K562 (cell line): Measurements from ENCODE around the gene FOXF2. TPM values are rescaled to one million over a fixed set of nuclear protein-coding genes. Genes with fewer than 3 reads are reported as not detected.

Experiments used
- ATAC-seq: fragments of 200-7000 bp; cut with Tn5 transposase; 3 replicates; pipeline ENCODE4 v1.9.1; 2020; ENCODE audit warnings: moderate library complexity
- BruUV-seq: library from RNA; stranded (reverse); fragments of 400-500 nt; replicated peaks from 2 replicates; lab custom pipeline; 2021; lab: Mats Ljungman, UMichigan
- CTCF ChIA-PET: fragments of 300-600 bp; formaldehyde crosslinking; extraction: SDS; loops from one replicate; lab custom pipeline; 2021; ENCODE audit warnings: low intra/inter-chr PET ratio; lab: Yijun Ruan, JAX
- POLR2A ChIA-PET: fragments of 300-600, 350-650 bp; sonication (Branson Sonifier 250); formaldehyde crosslinking; extraction: SDS; loops from one replicate; lab custom pipeline; 2021; ENCODE audit warnings: antibody characterized with exemption, inconsistent platforms; lab: Yijun Ruan, JAX
- DNase-seq, 4 experiments: peaks; one replicate each; pipeline versions ENCODE4 v3.0.0 to v3.0.0-alpha.2; 2011 to 2018; ENCODE audit warnings: low spot score in 3 of 4, mixed read lengths in 3 of 4; ENCODE audit errors: extremely low read depth in 1 of 4
- FAIRE-seq: peaks from 2 replicates; lab custom pipeline; 2011; peaks lifted over from hg19 to GRCh38; lab: Jason Lieb, UNC
- H2AFZ ChIP-seq: 2 replicates; pipeline ENCODE4 v1.6.0; 2011; ENCODE audit warnings: low read depth, low read length, control low read depth, inconsistent platforms
- H3K27ac ChIP-seq: fragments of 200-600 bp; 3 replicates; pipeline ENCODE4 v1.8.0; 2011; ENCODE audit warnings: low read depth, mild to moderate bottlenecking, control low read depth, inconsistent platforms, low read length, moderate library complexity, mixed read lengths; ENCODE audit errors: extremely low read depth
- H3K27me3 ChIP-seq, 2 experiments: fragments of 300-600 bp in 1 of 2; 2 replicates in 1 of 2; 3 replicates in 1 of 2; pipeline versions ENCODE4 v1.6.0 to v1.8.0; 2011; ENCODE audit warnings: inconsistent platforms in 2 of 2, low read length in 2 of 2, mild to moderate bottlenecking in 1 of 2, mixed read lengths in 1 of 2, moderate library complexity in 1 of 2; ENCODE audit not compliant: control insufficient read depth in 2 of 2, insufficient read depth in 2 of 2
- H3K36me3 ChIP-seq: fragments of 300-600 bp; 3 replicates; pipeline ENCODE4 v1.8.0; 2011; ENCODE audit warnings: mild to moderate bottlenecking, low read length, inconsistent platforms; ENCODE audit not compliant: control insufficient read depth, insufficient read depth
- H3K4me1 ChIP-seq, 2 experiments: fragments of 200-600 bp in 1 of 2; replicated peaks in 1 of 2; 2 replicates in 1 of 2; 3 replicates in 1 of 2; pipeline versions ENCODE4 v1.5.1 to v1.8.0; 2011; ENCODE audit warnings: inconsistent platforms in 2 of 2, low read length in 2 of 2, mild to moderate bottlenecking in 1 of 2, mixed read lengths in 1 of 2, moderate library complexity in 1 of 2; ENCODE audit not compliant: control insufficient read depth in 2 of 2, insufficient read depth in 2 of 2
- H3K4me2 ChIP-seq: 2 replicates; pipeline ENCODE4 v1.6.1; 2011; ENCODE audit warnings: low read length, control low read depth, inconsistent platforms, mixed read lengths; ENCODE audit not compliant: insufficient read depth
- H3K4me3 ChIP-seq: fragments of 200-600 bp; sonication (generic), shearing (Covaris generic); 2 replicates; pipeline ENCODE4 v1.5.1; 2016; ENCODE audit warnings: control low read depth, inconsistent platforms
- H3K79me2 ChIP-seq: fragments of 200-600 bp; 3 replicates; pipeline ENCODE4 v1.8.0; 2011; ENCODE audit warnings: low read length, inconsistent platforms; ENCODE audit not compliant: control insufficient read depth, insufficient read depth
- H3K9ac ChIP-seq, 2 experiments: 2 replicates each; pipeline versions ENCODE4 v1.6.0 to v1.6.1; 2011; ENCODE audit warnings: low read depth in 2 of 2, low read length in 2 of 2, control low read depth in 1 of 2, inconsistent platforms in 1 of 2, mild to moderate bottlenecking in 1 of 2, mixed read lengths in 1 of 2; ENCODE audit not compliant: insufficient read depth in 1 of 2
- H3K9me1 ChIP-seq: one replicate; pipeline ENCODE4 v1.6.0; 2011; ENCODE audit warnings: inconsistent platforms, mild to moderate bottlenecking, low read length, moderate library complexity; ENCODE audit not compliant: control insufficient read depth, insufficient read depth
- H3K9me3 ChIP-seq: replicated peaks from 2 replicates; pipeline ENCODE4 v1.5.1; 2011; ENCODE audit warnings: low read depth, low read length, inconsistent platforms; ENCODE audit not compliant: control insufficient read depth, insufficient read depth
- H4K20me1 ChIP-seq: replicated peaks from 2 replicates; pipeline ENCODE4 v1.6.1; 2011; ENCODE audit warnings: low read length, inconsistent platforms, mixed read lengths; ENCODE audit not compliant: control insufficient read depth, insufficient read depth
- ARNT ChIP-seq, 2 experiments: fragments of 450-650 bp; IDR thresholded peaks; 2 replicates each; pipeline ENCODE4 v1.6.1; 2016; ENCODE audit warnings: mild to moderate bottlenecking in 1 of 2
- DDX20 ChIP-seq: fragments of 450-650 bp; IDR thresholded peaks from 2 replicates; pipeline ENCODE4 v1.6.1; 2016; ENCODE audit warnings: missing genetic modification characterization, low read depth, mild to moderate bottlenecking, missing compliant biosample characterization, moderate library complexity
- ETS2 ChIP-seq: IDR thresholded peaks from 2 replicates; pipeline ENCODE4 v1.6.1; 2016; ENCODE audit warnings: borderline replicate concordance, missing genetic modification characterization, mild to moderate bottlenecking, moderate library complexity, missing compliant biosample characterization; ENCODE audit not compliant: poor library complexity, severe bottlenecking
- MECOM ChIP-seq: fragments of 250-450 bp; sonication (Bioruptor Pico); IDR thresholded peaks from 2 replicates; pipeline ENCODE4 v1.8.0; 2022; ENCODE audit warnings: inconsistent platforms
- NFIX ChIP-seq: fragments of 250-450 bp; sonication (Bioruptor Pico); IDR thresholded peaks from 2 replicates; pipeline ENCODE4 v1.4.0; 2020; ENCODE audit warnings: low read depth, mild to moderate bottlenecking, moderate library complexity
- OTX1 ChIP-seq: fragments of 450-650 bp; formaldehyde crosslinking; IDR thresholded peaks from 2 replicates; pipeline ENCODE4 v1.4.0; 2022; ENCODE audit warnings: mild to moderate bottlenecking
- ZNF224 ChIP-seq: sonication (generic); formaldehyde crosslinking; IDR thresholded peaks from 2 replicates; pipeline ENCODE4 v1.8.0; 2022; ENCODE audit warnings: mild to moderate bottlenecking, missing genetic modification reagents
- ZNF449 ChIP-seq: fragments of 250-450 bp; sonication (Bioruptor Pico); IDR thresholded peaks from 2 replicates; pipeline ENCODE4 v1.8.0; 2022; ENCODE audit warnings: moderate library complexity, mild to moderate bottlenecking, inconsistent platforms
- WGBS: fragments of 100-300 bp; shearing (Covaris generic); methylation state at CpG from one replicate; pipeline ENCODE4 v1.1.6; 2016; ENCODE audit warnings: low coverage, mixed read lengths; ENCODE audit not compliant: insufficient coverage; ENCODE audit errors: missing lambda C conversion rate; 5-methylcytosine and 5-hydroxymethylcytosine counted together
- in situ Hi-C: fragments of 300-500 bp; cut with MboI; formaldehyde crosslinking; loops from 4 replicates; pipeline ENCODE4 v1.15.0; 2018; ENCODE audit warnings: inconsistent platforms, mixed read lengths
- intact Hi-C: fragments of 100-400 bp; cut with micrococcal nuclease; formaldehyde crosslinking; loops from 2 replicates; pipeline ENCODE4 v1.14.2; 2022
- polyA plus RNA-seq, 8 experiments: library from polyadenylated mRNA; depleted of rRNA in 4 of 8; stranded (reverse) in 5 of 8; unstranded in 3 of 8; fragments of >200 nt; fragmentation: Nextera tagmentation in 2 of 8; fragmentation: Illumina TruSeq in 1 of 8; extraction: Ambion mirVana in 2 of 8; extraction: Trizol in 1 of 8; gene quantifications; 2 replicates each; pipeline versions ENCODE4 v1.2.1 to v1.2.3, GENCODE V29; 2011 to 2014; ENCODE audit warnings: inconsistent platforms in 1 of 8, missing spikeins in 1 of 8
- total RNA-seq, 7 experiments: library from RNA; depleted of rRNA in 6 of 7; stranded (reverse); fragments of >200 nt in 6 of 7; fragmentation: Illumina TruSeq in 2 of 7; extraction: Trizol in 2 of 7; gene quantifications; 2 replicates each; pipeline versions ENCODE4 v1.2.1 to v1.2.3, GENCODE V29; 2011 to 2021; ENCODE audit warnings: low replicate concordance in 1 of 7

FOXF2 gene
- total and polyA plus RNA-seq, 9 of the 15 experiments (the other 6 are each of a cell fraction or from before 2014, with no cell fraction given) = not detected

- Histone ChIP-seq H4K20me1 (no peaks in the 10 kb centered on the region), H3K36me3 (no peaks in the 10 kb centered on the region), H3K27ac (no peak overlapping the region), H3K4me1 (peaks cover 0 to 30% of the 10 kb centered on the region in 2 experiments; a peak in 2 of 5 replicates), H3K4me3 (no peak overlapping the region), H2AFZ (no peak overlapping the region), H3K9me1 (no peaks in the 10 kb centered on the region), H3K27me3 (peaks cover 41 to 63% of the 10 kb centered on the region in 2 experiments), H3K9ac (no peak overlapping the region), H3K9me3 (no peaks in the 10 kb centered on the region), H3K79me2 (no peaks in the 10 kb centered on the region), H3K4me2 (no peak overlapping the region)
- 27% methylated on average over 44 of the region's 89 CpGs for WGBS
- CTCF ChIA-PET = no interaction called here
- POLR2A ChIA-PET = no interaction called here
- FAIRE-seq (no peak), DNase-seq (no peak), ATAC-seq (no peak)
- intact Hi-C loops = no loop called here
- no peak for TF ChIP-seq OTX1 (CRISPR knock-in tag)
- no peak for TF ChIP-seq MECOM (CRISPR knock-in tag)
- no peak for TF ChIP-seq ARNT (IDR thresholded peaks at IDR 0.05)
- TF ChIP-seq NFIX (CRISPR knock-in tag) = no peak
- no peak for TF ChIP-seq ZNF224 (CRISPR knock-in tag)
- no peak for TF ChIP-seq ETS2 (tag)
- TF ChIP-seq DDX20 (tag) = no peak
- no peak for TF ChIP-seq ZNF449 (CRISPR knock-in tag)
- in situ Hi-C loops = loop anchor here (10.0 kb wide), 1 partner anchor 584 kb away; no protein-coding TSS in a partner anchor
- BruUV-seq = no TSS peak
Measured at GRCh38 chr6:1378065-1379016, 11.0 kb upstream of the FOXF2 start.
